Measurements from ENCODE around the gene CDC42BPB.

Gene CDC42BPB

GRCh38 chr14:102913341-102914211, 143.8 kb downstream of the CDC42BPB start:
- DNase-seq (ENCODE audit: low read depth): no peak
- TF ChIP-seq CTCF (IDR thresholded peaks at IDR 0.05; ENCODE audit: low read length, missing control alignments): no peak

GRCh38 chr14:102911991-102912761, 145.2 kb downstream of the CDC42BPB start:
- no peak for DNase-seq (ENCODE audit: low read depth)
- TF ChIP-seq CTCF (IDR thresholded peaks at IDR 0.05; ENCODE audit: low read length, missing control alignments): no peak
- no peak overlapping the region for H3K4me3 ChIP-seq (replicated peaks; ENCODE audit: low read depth, low read length)

More at GRCh38 chr14:102913341-102914211, 143.8 kb downstream of the CDC42BPB start:
- H3K4me3 ChIP-seq (replicated peaks; ENCODE audit: low read depth, low read length): no peak overlapping the region

- no peak for TF ChIP-seq CTCF (IDR thresholded peaks at IDR 0.05; ENCODE audit: low read length, missing control alignments)
- H3K4me3 ChIP-seq (replicated peaks; ENCODE audit: low read depth, low read length): no peak overlapping the region
- DNase-seq (ENCODE audit: low read depth): no peak
These were observed 145.8 kb downstream of the CDC42BPB start for GRCh38 chr14:102911541-102911951.

GRCh38 chr14:102910442-102910841, 146.9 kb downstream of the CDC42BPB start:
- no peak overlapping the region for H3K4me3 ChIP-seq (replicated peaks; ENCODE audit: low read depth, low read length)
- TF ChIP-seq CTCF (IDR thresholded peaks at IDR 0.05; ENCODE audit: low read length, missing control alignments): no peak
- no peak for DNase-seq (ENCODE audit: low read depth)

- no peak for DNase-seq (ENCODE audit: low read depth)
- no peak overlapping the region for H3K4me3 ChIP-seq (replicated peaks; ENCODE audit: low read depth, low read length)
- TF ChIP-seq CTCF (IDR thresholded peaks at IDR 0.05; ENCODE audit: low read length, missing control alignments): no peak
These were observed 147.4 kb downstream of the CDC42BPB start for GRCh38 chr14:102909911-102910310.

GRCh38 chr14:102909462-102909861, 147.9 kb downstream of the CDC42BPB start:
- TF ChIP-seq CTCF (IDR thresholded peaks at IDR 0.05; ENCODE audit: low read length, missing control alignments): no peak
- DNase-seq (ENCODE audit: low read depth): no peak
- no peak overlapping the region for H3K4me3 ChIP-seq (replicated peaks; ENCODE audit: low read depth, low read length)

All from fibroblast of pulmonary artery (primary cell).